ENCODE data around the gene FBXO42. TPM values are rescaled to one million over a fixed set of nuclear protein-coding genes. Genes with fewer than 3 reads are reported as not detected.

FBXO42 gene
- total RNA-seq, 6 donors from 2014 or later, result 20.8 to 41.9 (median 24.0) TPM

DNA sequence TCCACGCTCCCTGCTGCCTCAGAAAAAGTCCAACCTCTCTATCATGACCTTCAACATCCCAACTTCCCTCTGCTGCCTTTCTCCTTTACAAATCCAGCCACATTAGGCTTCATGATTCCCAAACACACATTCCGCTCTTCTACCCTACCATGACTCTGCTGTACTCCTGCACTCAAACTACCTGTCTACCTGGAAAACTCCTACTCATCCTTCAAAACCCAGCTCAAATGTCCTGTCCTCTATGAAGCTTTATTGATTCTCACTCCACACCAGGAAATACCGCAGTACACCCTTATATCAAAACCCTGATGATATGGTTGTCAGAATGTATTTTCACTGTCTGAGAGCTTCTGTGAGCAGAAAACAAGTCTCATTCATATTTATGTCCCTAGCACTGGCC is 148.7 kb downstream of the FBXO42 start:
- WGBS, 2 donors, result 32 to 65% methylated on average over 3 of the region's 3 CpGs
- Histone ChIP-seq H3K27me3 (no peaks in the 10 kb centered on the region), H3K4me3 (no peak overlapping the region), H3K27ac (no peak overlapping the region), H3K36me3 (peaks cover 0 to 14% (median 3%) of the 10 kb centered on the region in 4 donors), H3K9me3 (no peaks in the 10 kb centered on the region), H3K4me1 (peaks cover 8 to 28% (median 15%) of the 10 kb centered on the region in 4 donors)
- TF ChIP-seq POLR2AphosphoS5 (IDR thresholded peaks at IDR 0.05) (no peak), POLR2A (IDR thresholded peaks at IDR 0.05) (no peak), EP300 (IDR thresholded peaks at IDR 0.05) (no peak)
- TF ChIP-seq, protein P1, sequence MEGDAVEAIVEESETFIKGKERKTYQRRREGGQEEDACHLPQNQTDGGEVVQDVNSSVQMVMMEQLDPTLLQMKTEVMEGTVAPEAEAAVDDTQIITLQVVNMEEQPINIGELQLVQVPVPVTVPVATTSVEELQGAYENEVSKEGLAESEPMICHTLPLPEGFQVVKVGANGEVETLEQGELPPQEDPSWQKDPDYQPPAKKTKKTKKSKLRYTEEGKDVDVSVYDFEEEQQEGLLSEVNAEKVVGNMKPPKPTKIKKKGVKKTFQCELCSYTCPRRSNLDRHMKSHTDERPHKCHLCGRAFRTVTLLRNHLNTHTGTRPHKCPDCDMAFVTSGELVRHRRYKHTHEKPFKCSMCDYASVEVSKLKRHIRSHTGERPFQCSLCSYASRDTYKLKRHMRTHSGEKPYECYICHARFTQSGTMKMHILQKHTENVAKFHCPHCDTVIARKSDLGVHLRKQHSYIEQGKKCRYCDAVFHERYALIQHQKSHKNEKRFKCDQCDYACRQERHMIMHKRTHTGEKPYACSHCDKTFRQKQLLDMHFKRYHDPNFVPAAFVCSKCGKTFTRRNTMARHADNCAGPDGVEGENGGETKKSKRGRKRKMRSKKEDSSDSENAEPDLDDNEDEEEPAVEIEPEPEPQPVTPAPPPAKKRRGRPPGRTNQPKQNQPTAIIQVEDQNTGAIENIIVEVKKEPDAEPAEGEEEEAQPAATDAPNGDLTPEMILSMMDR (IDR thresholded peaks at IDR 0.05), result no peak
- ATAC-seq (ENCODE audit: low FRiP score in 2 of 2) (no peak), DNase-seq (no peak)

DNA sequence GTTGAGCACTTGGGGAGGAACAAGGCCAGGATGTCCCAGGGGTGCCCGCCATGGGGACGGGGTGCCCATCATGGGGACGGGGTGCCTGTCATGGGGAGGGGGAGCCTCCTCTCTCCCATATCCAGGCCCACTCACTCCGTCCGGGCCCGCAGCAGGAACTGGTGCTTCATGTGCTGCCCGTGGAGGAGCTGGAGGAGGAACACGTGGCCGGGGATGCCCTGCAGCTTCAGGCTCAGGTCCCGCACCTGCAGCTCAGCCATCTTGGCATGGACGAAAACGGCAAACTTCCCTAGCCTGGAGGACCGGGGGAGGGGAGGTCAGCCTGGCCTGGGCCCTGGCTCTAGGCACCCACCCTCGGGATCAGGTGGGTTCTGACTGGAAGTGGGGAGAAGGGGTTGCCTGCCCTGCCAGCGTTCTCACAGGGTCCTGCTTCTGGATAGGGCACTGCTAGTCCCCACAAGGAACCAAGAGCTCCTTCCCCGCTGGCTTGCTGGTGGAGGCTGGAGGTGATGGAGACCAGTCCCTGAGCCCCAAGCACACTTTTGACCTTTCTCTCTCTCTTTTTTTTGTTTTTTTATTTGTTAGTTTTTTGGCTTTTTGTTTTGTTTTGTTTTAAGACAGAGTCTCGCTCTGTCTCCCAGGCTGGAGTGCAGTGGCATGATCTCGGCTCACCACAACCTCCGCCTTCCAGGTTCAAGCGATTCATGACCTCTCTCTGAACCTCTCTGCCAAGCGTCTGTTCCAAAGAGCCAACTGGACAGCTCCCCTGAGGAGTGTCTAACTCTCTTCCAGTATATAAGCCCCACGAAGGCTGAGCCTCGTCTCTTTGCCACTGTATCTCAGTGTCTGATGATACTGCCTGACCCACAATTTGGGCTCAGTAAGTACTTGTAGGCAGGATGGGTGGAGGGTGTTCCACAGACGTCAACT is 149.7 kb downstream of the FBXO42 start:
- Histone ChIP-seq H3K4me1 (peaks cover 8 to 23% (median 13%) of the 10 kb centered on the region in 4 donors), H3K4me3 (no peak overlapping the region), H3K27me3 (no peaks in the 10 kb centered on the region), H3K36me3 (peaks cover 0 to 17% (median 3%) of the 10 kb centered on the region in 4 donors), H3K27ac (no peak overlapping the region), H3K9me3 (no peaks in the 10 kb centered on the region)
- 88 to 95% methylated on average over 15 to 22 of the region's 24 CpGs for WGBS, 2 donors
- ATAC-seq (ENCODE audit: low FRiP score in 2 of 2) (no peak), DNase-seq (peak in 1 of 2 donors; percentile 66)
- TF ChIP-seq POLR2A (IDR thresholded peaks at IDR 0.05) (no peak), EP300 (IDR thresholded peaks at IDR 0.05) (no peak), POLR2AphosphoS5 (IDR thresholded peaks at IDR 0.05) (no peak)
- TF ChIP-seq, protein P1 (IDR thresholded peaks at IDR 0.05), result no peak

DNA sequence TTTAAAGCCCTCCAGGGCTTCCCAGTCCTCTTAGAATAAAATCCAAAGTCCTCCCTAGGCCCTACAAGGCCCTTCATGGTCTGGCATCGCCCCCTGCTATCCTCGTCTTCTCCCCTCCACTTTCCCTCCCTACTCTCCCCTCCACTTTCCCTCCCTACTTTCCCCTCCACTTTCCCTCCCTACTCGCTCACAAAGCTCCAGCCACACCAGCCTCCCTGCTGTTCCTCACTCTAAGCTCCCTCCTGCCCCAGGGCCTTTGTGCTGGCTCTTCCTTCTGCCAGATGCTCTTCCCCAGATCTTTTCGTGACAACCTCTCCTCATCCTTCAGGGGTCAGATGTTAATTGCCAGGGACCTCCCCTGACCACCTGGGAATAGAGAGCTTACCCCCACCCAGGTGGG is 152.6 kb downstream of the FBXO42 start:
- H3K27me3 ChIP-seq, result no peaks in the 10 kb centered on the region
- no peak for ATAC-seq (ENCODE audit: low FRiP score in 2 of 2)
- WGBS, 2 donors, result 96 to 98% methylated on average over 4 of the region's 4 CpGs

DNA sequence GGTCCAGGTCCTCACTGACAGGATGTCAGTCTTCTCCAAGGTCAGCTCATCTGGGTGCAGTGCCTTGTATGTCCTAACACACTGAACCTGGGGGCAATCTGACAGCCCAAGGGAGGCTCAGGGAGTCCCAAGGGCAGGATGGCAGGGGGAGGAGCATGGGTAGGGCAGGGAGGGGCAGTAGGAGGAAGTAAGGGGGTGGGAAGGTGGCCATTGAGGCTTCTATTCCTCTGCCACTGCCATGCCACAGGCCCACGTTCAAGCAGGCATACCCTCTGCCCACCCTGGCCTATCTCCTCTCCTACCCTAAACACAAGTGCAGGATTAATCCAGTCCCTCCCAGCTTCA is 153.2 kb downstream of the FBXO42 start:
- DNase-seq, result no peak
- Histone ChIP-seq H3K4me3 (no peak overlapping the region), H3K27me3 (no peaks in the 10 kb centered on the region), H3K4me1 (no peaks in the 10 kb centered on the region), H3K27ac (no peak overlapping the region), H3K9me3 (no peaks in the 10 kb centered on the region), H3K36me3 (peaks cover 0 to 17% (median 3%) of the 10 kb centered on the region in 4 donors)
- WGBS, 2 donors, result 60 to 78% methylated on average over 1 of the region's 1 CpG
- no peak for TF ChIP-seq POLR2A (IDR thresholded peaks at IDR 0.05)
- ATAC-seq (ENCODE audit: low FRiP score in 2 of 2), result no peak

More for the DNA sequence above, 152.6 kb downstream of the FBXO42 start:
- Histone ChIP-seq H3K4me3 (no peak overlapping the region), H3K4me1 (no peaks in the 10 kb centered on the region), H3K9me3 (no peaks in the 10 kb centered on the region), H3K36me3 (peaks cover 0 to 17% (median 3%) of the 10 kb centered on the region in 4 donors), H3K27ac (no peak overlapping the region)
- TF ChIP-seq, protein P1 (IDR thresholded peaks at IDR 0.05), result no peak
- TF ChIP-seq POLR2AphosphoS5 (IDR thresholded peaks at IDR 0.05) (no peak), POLR2A (IDR thresholded peaks at IDR 0.05) (no peak), EP300 (IDR thresholded peaks at IDR 0.05) (no peak)
- no peak for DNase-seq

DNA sequence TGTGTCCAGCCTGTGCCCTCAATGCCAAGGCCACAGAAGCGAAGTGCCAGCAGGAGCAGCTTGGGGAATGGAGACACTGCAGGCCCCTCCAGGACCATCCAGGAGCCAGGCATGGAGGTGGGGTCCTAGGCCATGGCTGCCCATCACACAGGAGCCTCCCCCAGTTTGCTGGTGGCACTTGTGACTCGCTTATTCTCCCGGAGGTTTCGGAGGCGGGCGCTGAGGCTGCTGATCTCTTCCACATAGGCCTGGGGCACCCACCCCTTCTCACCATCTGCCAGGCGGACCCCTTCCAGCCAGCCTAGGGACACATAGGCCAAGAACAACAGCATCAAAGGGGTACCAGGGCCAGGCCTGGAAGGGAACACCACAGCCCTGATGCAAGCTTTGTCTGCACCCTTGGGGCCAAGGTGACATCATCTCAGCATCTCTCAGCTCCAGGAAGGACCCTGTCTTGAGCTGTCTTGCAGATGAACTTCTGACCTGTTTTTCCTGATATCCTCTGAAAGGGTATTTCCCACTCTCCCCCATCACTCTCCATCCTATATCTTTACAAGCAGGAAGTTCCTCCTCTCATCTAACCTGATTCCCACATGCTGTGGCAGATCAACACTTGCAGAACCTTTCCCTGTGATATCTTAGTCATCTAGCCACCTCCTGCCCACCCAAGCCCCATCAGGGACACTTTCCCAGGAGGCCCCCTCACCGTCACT is 153.7 kb downstream of the FBXO42 start:
- no peak overlapping the region for H3K27ac ChIP-seq
- no peaks in the 10 kb centered on the region for H3K27me3 ChIP-seq
- DNase-seq (no peak), ATAC-seq (ENCODE audit: low FRiP score in 2 of 2) (no peak)
- 90 to 94% methylated on average over 2 to 8 of the region's 8 CpGs for WGBS, 2 donors
- H3K9me3 ChIP-seq, result no peaks in the 10 kb centered on the region
- H3K4me1 ChIP-seq, result no peaks in the 10 kb centered on the region
- TF ChIP-seq POLR2AphosphoS5 (IDR thresholded peaks at IDR 0.05), result no peak
- TF ChIP-seq EP300 (IDR thresholded peaks at IDR 0.05), result no peak
- TF ChIP-seq POLR2A (IDR thresholded peaks at IDR 0.05), result no peak
- TF ChIP-seq, protein P1 (IDR thresholded peaks at IDR 0.05), result no peak
- H3K36me3 ChIP-seq, result peaks cover 0 to 17% (median 3%) of the 10 kb centered on the region in 4 donors
- no peak overlapping the region for H3K4me3 ChIP-seq

Data from upper lobe of left lung (tissue), 6 donors.